ENCODE data around the gene EWSR1.

DNA sequence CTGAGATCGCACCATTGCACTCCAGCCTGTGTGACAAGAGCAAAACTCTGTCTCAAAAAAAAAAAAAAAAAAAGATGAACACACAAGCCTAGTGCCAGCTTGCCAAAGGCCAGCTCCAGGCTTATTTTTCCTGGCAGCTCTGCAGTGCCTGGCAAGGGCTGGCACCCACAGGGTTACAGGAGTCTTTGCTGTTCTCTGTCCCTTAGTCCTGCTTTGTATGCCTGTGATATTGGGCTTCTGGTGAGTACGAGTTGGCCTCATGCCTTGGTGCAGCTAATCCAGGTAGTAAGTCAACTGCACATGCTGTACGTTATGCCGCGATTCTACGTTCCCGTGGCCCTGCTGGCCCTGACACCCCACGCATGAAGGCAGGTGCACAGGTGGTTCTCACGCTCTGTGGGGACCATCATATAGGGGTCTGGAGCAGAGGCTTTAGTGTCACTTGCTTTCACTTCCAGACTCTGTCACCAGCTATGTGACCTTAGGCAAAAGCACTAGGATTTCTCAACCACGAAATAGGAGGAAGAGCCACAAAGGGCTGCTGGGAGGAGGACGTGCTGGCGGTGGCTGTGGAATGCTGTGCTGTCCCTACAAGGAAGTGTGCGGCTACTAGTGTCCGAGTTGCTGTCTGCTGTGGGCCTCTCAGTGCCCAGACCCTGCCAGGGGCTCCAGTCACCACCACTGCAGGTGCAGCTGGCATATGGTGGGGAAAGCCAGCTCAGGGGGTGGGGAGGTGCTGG lies 68.9 kb downstream of the EWSR1 start:
- no peak for TF ChIP-seq CTCF (IDR thresholded peaks at IDR 0.05)
- no peak for TF ChIP-seq EZH2 (IDR thresholded peaks at IDR 0.05; ENCODE audit: borderline replicate concordance, insufficient read depth, low read depth, low read length, poor library complexity, severe bottlenecking)

Measured in B cell (primary cell).